NCI-H1048 (cell line): ENCODE results near the gene CAPN12.

Experiments used
- DNase-seq: peaks from one replicate; lab custom pipeline; 2025; lab: John Stamatoyannopoulos, UW

The CAPN12 gene

GRCh38 chr19:38695832-38696728 lies 48.2 kb downstream of the CAPN12 start:
- DNase-seq: no peak

- DNase-seq: no peak
Observed at GRCh38 chr19:38695317-38695683, 49.0 kb downstream of the CAPN12 start.

- no peak for DNase-seq
Observed at GRCh38 chr19:38693380-38694223, 50.7 kb downstream of the CAPN12 start.

GRCh38 chr19:38692458-38693379 lies 51.6 kb downstream of the CAPN12 start:
- no peak for DNase-seq

GRCh38 chr19:38691938-38692457 lies 52.3 kb downstream of the CAPN12 start:
- no peak for DNase-seq

- DNase-seq: no peak
Observed at GRCh38 chr19:38690832-38691231, 53.4 kb downstream of the CAPN12 start.

- DNase-seq: no peak
Observed at GRCh38 chr19:38690146-38690545, 54.1 kb downstream of the CAPN12 start.

GRCh38 chr19:38687837-38688378 lies 56.4 kb downstream of the CAPN12 start:
- no peak for DNase-seq

- DNase-seq: no peak
Observed at GRCh38 chr19:38686530-38686888, 57.8 kb downstream of the CAPN12 start.

- DNase-seq: no peak
Observed at GRCh38 chr19:38685666-38686529, 58.4 kb downstream of the CAPN12 start.

- DNase-seq: no peak
Observed at GRCh38 chr19:38684862-38685665, 59.2 kb downstream of the CAPN12 start.

- DNase-seq: no peak
Observed at GRCh38 chr19:38684078-38684861, 60.0 kb downstream of the CAPN12 start.

- DNase-seq: no peak
Observed at GRCh38 chr19:38683393-38684077, 60.7 kb downstream of the CAPN12 start.

- DNase-seq: no peak
Observed at GRCh38 chr19:38682872-38683392, 61.3 kb downstream of the CAPN12 start.

- DNase-seq: no peak
Observed at GRCh38 chr19:38682195-38682867, 61.9 kb downstream of the CAPN12 start.
